ENCODE measurements around the gene DOK4.

- TF ChIP-seq POLR2AphosphoS5 (IDR thresholded peaks at IDR 0.05; ENCODE audit: low read depth, low read length), result no peak
- TF ChIP-seq RAD21 (IDR thresholded peaks at IDR 0.05; ENCODE audit: low read depth), result no peak
- no peak for TF ChIP-seq JUND (IDR thresholded peaks at IDR 0.05)
- no peak for TF ChIP-seq POLR2A (IDR thresholded peaks at IDR 0.05; ENCODE audit: borderline replicate concordance, extremely low read depth, insufficient read depth, insufficient read length)
- TF ChIP-seq CTCF (IDR thresholded peaks at IDR 0.05 in 2 of 3, conservative IDR thresholded peaks at IDR 0.05 in 1 of 3; ENCODE audit: borderline replicate concordance in 1 of 3, insufficient read depth in 1 of 3, low read depth in 2 of 3, low read length in 2 of 3), result no peak
- no peak for TF ChIP-seq SP1 (IDR thresholded peaks at IDR 0.05; ENCODE audit: low read depth)
- no peak for TF ChIP-seq CEBPB (IDR thresholded peaks at IDR 0.05; ENCODE audit: low read depth)
- no peak for TF ChIP-seq YY1 (IDR thresholded peaks at IDR 0.05; ENCODE audit: extremely low read depth, insufficient replicate concordance, low read depth, low read length)
- no peak for TF ChIP-seq CBX3 (IDR thresholded peaks at IDR 0.05; ENCODE audit: low read depth)
- TF ChIP-seq TCF7L2 (IDR thresholded peaks at IDR 0.05; ENCODE audit: borderline replicate concordance, extremely low read depth, insufficient read depth, insufficient read length), result no peak
These were observed 26.2 kb upstream of the DOK4 start for GRCh38 chr16:57512296-57513001.
